ENCODE measurements around the gene FRAS1. TPM values are rescaled to one million over a fixed set of nuclear protein-coding genes. Genes with fewer than 3 reads are reported as not detected.

The FRAS1 gene
- total RNA-seq, 2 donors from 2014 or later: 2.1 to 4.0 TPM

DNA sequence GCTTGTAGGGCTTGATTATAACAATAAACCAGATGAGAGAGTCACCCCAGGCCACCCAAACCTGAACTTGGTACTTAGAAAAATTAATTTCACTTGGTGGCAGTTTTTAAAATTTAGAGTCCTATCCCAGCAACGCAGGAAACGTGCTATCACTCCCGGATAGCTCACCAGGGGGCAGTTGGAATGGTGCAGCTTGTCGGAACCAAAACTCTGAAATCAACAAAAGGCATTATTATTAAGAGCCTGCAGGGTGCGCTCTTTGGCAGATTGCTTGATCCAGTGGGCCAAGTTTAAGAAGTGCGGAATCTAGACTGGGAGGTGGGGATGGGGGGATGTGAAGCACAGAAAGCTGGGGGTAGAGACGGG, 2.4 kb downstream of the FRAS1 start:
- Histone ChIP-seq H3K9me3 (no peaks in the 10 kb centered on the region), H3K36me3 (no peaks in the 10 kb centered on the region), H3K4me3 (peak overlapping the region; percentile 47), H3K9ac (ENCODE audit: low read depth in 2 of 2, low read length in 2 of 2) (peak overlapping the region in 1 of 2 donors; percentile 41), H3K27ac (peak overlapping the region; percentile 18), H3K4me1 (no peaks in the 10 kb centered on the region), H3K27me3 (no peaks in the 10 kb centered on the region)
- peak; percentile 71 for DNase-seq
- TF ChIP-seq, protein P1, sequence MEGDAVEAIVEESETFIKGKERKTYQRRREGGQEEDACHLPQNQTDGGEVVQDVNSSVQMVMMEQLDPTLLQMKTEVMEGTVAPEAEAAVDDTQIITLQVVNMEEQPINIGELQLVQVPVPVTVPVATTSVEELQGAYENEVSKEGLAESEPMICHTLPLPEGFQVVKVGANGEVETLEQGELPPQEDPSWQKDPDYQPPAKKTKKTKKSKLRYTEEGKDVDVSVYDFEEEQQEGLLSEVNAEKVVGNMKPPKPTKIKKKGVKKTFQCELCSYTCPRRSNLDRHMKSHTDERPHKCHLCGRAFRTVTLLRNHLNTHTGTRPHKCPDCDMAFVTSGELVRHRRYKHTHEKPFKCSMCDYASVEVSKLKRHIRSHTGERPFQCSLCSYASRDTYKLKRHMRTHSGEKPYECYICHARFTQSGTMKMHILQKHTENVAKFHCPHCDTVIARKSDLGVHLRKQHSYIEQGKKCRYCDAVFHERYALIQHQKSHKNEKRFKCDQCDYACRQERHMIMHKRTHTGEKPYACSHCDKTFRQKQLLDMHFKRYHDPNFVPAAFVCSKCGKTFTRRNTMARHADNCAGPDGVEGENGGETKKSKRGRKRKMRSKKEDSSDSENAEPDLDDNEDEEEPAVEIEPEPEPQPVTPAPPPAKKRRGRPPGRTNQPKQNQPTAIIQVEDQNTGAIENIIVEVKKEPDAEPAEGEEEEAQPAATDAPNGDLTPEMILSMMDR (IDR thresholded peaks at IDR 0.05): peak; percentile 61
- intact Hi-C loops (cut with DNase I): no loop called here

DNA sequence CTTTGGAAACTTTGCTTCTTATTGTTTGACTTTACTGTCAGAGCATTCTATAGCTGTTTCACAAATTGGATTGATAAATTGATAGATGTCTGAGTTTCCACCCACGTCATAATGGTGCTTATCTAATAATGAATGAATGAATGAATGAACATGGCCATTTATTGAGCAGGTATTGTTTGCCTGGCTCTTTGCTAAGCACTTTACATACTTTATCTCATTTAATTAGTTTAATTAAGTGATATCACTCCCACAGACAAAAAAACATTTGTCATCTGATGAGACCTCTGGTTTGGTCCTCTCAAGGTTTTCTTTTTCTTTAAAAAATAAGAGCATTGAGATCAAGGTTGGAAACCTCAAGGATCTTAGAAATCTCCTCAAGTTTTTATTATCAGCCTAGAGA, 2.8 kb downstream of the FRAS1 start:
- H3K9me3 ChIP-seq: no peaks in the 10 kb centered on the region
- TF ChIP-seq, protein P1 (IDR thresholded peaks at IDR 0.05): no peak
- no peaks in the 10 kb centered on the region for H3K36me3 ChIP-seq
- no peaks in the 10 kb centered on the region for H3K27me3 ChIP-seq
- no peak for DNase-seq
- H3K9ac ChIP-seq (ENCODE audit: low read depth in 2 of 2, low read length in 2 of 2): no peak overlapping the region
- H3K4me1 ChIP-seq: no peaks in the 10 kb centered on the region
- H3K27ac ChIP-seq: no peak overlapping the region
- H3K4me3 ChIP-seq: no peak overlapping the region
- intact Hi-C loops (cut with DNase I): loop anchor here (5.0 kb wide), 1 partner anchor 457 kb away; no protein-coding TSS in a partner anchor

DNA sequence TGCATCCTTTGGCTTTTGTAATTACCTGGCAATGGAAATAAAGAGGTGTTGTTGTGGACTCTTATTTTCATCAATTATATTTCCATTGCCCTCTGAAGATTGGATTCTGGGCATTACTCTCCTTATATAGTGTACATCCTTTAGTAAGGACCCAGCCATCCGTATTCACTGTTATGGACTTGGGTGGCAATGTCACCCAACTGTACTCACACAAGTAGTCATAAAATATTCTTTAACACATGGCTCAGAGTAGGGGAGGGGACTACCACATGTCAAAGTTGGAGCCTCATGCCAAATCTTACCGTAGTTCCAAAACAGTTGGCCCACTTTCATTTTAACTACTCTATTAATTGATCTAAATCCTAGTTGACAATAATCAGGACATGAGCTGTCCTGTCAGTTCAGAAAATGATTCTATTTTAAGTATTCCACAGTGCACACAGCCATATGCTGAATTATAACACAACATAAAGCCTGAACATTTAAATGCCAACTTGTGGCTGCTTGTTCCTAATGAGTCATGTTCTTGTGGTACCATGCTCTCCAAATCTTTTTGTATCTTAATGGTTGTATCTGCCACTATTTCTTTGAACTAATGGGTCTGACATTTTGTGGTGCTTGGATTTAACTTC, 4.9 kb downstream of the FRAS1 start:
- no peak for DNase-seq
- Histone ChIP-seq H3K9me3 (no peaks in the 10 kb centered on the region), H3K4me1 (no peaks in the 10 kb centered on the region), H3K4me3 (no peak overlapping the region), H3K27me3 (no peaks in the 10 kb centered on the region), H3K36me3 (no peaks in the 10 kb centered on the region), H3K9ac (ENCODE audit: low read depth in 2 of 2, low read length in 2 of 2) (no peak overlapping the region), H3K27ac (no peak overlapping the region)
- intact Hi-C loops (cut with DNase I): loop anchor here (5.0 kb wide), 1 partner anchor 455 kb away; no protein-coding TSS in a partner anchor
- TF ChIP-seq, protein P1 (IDR thresholded peaks at IDR 0.05): no peak

DNA sequence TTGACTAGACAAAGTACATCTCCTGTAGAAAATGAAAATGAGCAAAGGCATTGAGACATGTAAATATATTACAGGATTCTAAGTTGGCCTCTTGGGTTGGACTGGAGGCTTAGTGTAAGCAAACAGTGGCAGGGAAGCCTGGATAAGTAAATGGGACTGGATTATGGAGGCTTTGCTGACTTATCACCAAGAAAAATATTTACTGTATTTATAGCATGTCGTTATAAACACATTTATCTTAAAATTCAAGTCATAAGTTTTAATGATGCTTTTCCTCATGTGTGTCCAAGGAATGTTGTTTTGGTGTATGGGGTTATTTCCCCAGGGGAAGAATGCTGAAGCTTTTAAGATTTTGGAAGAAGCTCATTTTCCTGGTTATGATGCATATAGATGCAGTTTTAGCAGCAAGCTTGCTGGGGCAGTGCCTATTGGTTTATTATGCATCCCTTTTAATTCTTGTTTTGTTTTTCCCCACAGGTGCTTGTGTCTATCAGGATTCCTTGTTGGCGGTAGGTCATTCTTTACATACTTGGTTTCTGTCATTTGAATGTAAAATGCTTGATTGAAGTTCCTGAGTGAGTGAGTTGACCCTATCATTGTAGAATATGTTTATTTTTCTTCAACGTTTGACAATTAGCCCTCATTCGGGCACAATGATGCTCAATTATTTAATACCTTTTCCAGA, 8.5 kb downstream of the FRAS1 start:
- DNase-seq: no peak

DNA sequence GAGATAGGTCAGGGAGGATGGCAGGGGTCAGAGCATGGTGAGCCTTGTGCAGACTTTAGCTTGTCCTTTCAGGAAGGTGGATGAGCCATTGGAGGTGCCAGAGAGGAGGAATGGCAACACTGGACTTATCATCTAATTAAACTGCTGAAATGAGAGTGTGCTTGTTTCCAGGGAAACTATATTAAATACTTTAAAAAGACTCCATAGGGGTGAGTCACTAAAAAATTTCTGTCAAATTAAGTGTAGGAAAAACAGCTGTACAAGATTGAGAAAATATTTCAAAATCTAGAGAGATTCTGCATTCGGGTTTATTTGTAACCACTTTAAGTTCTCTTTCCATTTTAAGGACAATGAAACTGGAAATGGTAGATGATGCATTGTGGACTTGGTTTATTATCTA, 11.4 kb downstream of the FRAS1 start:
- H3K27ac ChIP-seq: no peak overlapping the region
- H3K27me3 ChIP-seq: no peaks in the 10 kb centered on the region
- H3K4me1 ChIP-seq: no peaks in the 10 kb centered on the region
- no peak for DNase-seq
- TF ChIP-seq, protein P1 (IDR thresholded peaks at IDR 0.05): no peak
- H3K9ac ChIP-seq (ENCODE audit: low read depth in 2 of 2, low read length in 2 of 2): no peak overlapping the region
- no peak overlapping the region for H3K4me3 ChIP-seq
- no peaks in the 10 kb centered on the region for H3K36me3 ChIP-seq
- intact Hi-C loops (cut with DNase I): no loop called here
- no peaks in the 10 kb centered on the region for H3K9me3 ChIP-seq

More for the DNA sequence above, 8.5 kb downstream of the FRAS1 start:
- no peaks in the 10 kb centered on the region for H3K36me3 ChIP-seq
- H3K9ac ChIP-seq (ENCODE audit: low read depth in 2 of 2, low read length in 2 of 2): no peak overlapping the region
- H3K9me3 ChIP-seq: no peaks in the 10 kb centered on the region
- H3K27ac ChIP-seq: no peak overlapping the region
- H3K4me3 ChIP-seq: no peak overlapping the region
- H3K4me1 ChIP-seq: no peaks in the 10 kb centered on the region
- no peaks in the 10 kb centered on the region for H3K27me3 ChIP-seq
- TF ChIP-seq, protein P1 (IDR thresholded peaks at IDR 0.05): no peak
- intact Hi-C loops (cut with DNase I): no loop called here
